ENCODE results near the gene CTBP1. TPM values are rescaled to one million over a fixed set of nuclear protein-coding genes. Genes with fewer than 3 reads are reported as not detected.

CTBP1 gene
- polyA plus RNA-seq, 1 donor from 2014 or later = 325 TPM

- H3K9me3 ChIP-seq (ENCODE audit: low read length) = no peaks in the 10 kb centered on the region
- no peak overlapping the region for H3K9ac ChIP-seq (ENCODE audit: low read length)
- no peaks in the 10 kb centered on the region for H3K36me3 ChIP-seq (ENCODE audit: insufficient read depth, low read length)
- TF ChIP-seq TAF1 (IDR thresholded peaks at IDR 0.05; ENCODE audit: low read depth) = no peak
- no peak for TF ChIP-seq EZH2 (IDR thresholded peaks at IDR 0.05; ENCODE audit: borderline replicate concordance, insufficient read depth, low read length, poor library complexity, severe bottlenecking)
- TF ChIP-seq CTCF (IDR thresholded peaks at IDR 0.05; ENCODE audit: poor library complexity, severe bottlenecking) = no peak
- TF ChIP-seq EP300 (conservative IDR thresholded peaks at IDR 0.05; ENCODE audit: poor library complexity, severe bottlenecking) = no peak
- TF ChIP-seq SMC3 (conservative IDR thresholded peaks at IDR 0.05; ENCODE audit: poor library complexity) = no peak
- TF ChIP-seq MXI1 (conservative IDR thresholded peaks at IDR 0.05; ENCODE audit: poor library complexity, severe bottlenecking) = no peak
- TF ChIP-seq POLR2AphosphoS5 (IDR thresholded peaks at IDR 0.05) = no peak
- TF ChIP-seq REST (IDR thresholded peaks at IDR 0.05; ENCODE audit: borderline replicate concordance) = no peak
- TF ChIP-seq RAD21 (conservative IDR thresholded peaks at IDR 0.05) = no peak
- H3K4me3 ChIP-seq (ENCODE audit: low read length) = no peak overlapping the region
- no peak overlapping the region for H3K27ac ChIP-seq (ENCODE audit: low read length)
- no peak overlapping the region for H3K4me2 ChIP-seq (ENCODE audit: low read length)
- no peak overlapping the region for H2AFZ ChIP-seq (ENCODE audit: low read depth, low read length)
- no peaks in the 10 kb centered on the region for H4K20me1 ChIP-seq (ENCODE audit: insufficient read depth)
- no peaks in the 10 kb centered on the region for H3K79me2 ChIP-seq (replicated peaks; ENCODE audit: insufficient read depth, low read length)
- no peaks in the 10 kb centered on the region for H3K9me2 ChIP-seq (ENCODE audit: insufficient read depth, low read length)
- H3F3A ChIP-seq (ENCODE audit: insufficient read depth, low read length, poor library complexity, severe bottlenecking) = no peaks in the 10 kb centered on the region
- H3K27me3 ChIP-seq (ENCODE audit: insufficient read depth, low read depth, low read length) = no peaks in the 10 kb centered on the region
Observed at GRCh38 chr4:1208266-1208961, 40.5 kb downstream of the CTBP1 start.

GRCh38 chr4:1207603-1208265 lies 41.2 kb downstream of the CTBP1 start:
- no peak overlapping the region for H3K4me2 ChIP-seq (ENCODE audit: low read length)
- no peak overlapping the region for H2AFZ ChIP-seq (ENCODE audit: low read depth, low read length)
- no peak overlapping the region for H3K9ac ChIP-seq (ENCODE audit: low read length)
- H4K20me1 ChIP-seq (ENCODE audit: insufficient read depth) = no peaks in the 10 kb centered on the region
- H3K9me2 ChIP-seq (ENCODE audit: insufficient read depth, low read length) = no peaks in the 10 kb centered on the region
- H3K9me3 ChIP-seq (ENCODE audit: low read length) = no peaks in the 10 kb centered on the region
- no peaks in the 10 kb centered on the region for H3K36me3 ChIP-seq (ENCODE audit: insufficient read depth, low read length)
- H3K79me2 ChIP-seq (replicated peaks; ENCODE audit: insufficient read depth, low read length) = no peaks in the 10 kb centered on the region
- H3K27ac ChIP-seq (ENCODE audit: low read length) = no peak overlapping the region
- H3K4me3 ChIP-seq (ENCODE audit: low read length) = no peak overlapping the region
- H3K27me3 ChIP-seq (ENCODE audit: insufficient read depth, low read depth, low read length) = no peaks in the 10 kb centered on the region
- no peaks in the 10 kb centered on the region for H3F3A ChIP-seq (ENCODE audit: insufficient read depth, low read length, poor library complexity, severe bottlenecking)
- TF ChIP-seq CTCF (IDR thresholded peaks at IDR 0.05; ENCODE audit: poor library complexity, severe bottlenecking) (no peak), TAF1 (IDR thresholded peaks at IDR 0.05; ENCODE audit: low read depth) (no peak), RAD21 (conservative IDR thresholded peaks at IDR 0.05) (no peak)
